Activated CD4-positive, alpha-beta T cell treated with anti-CD3 and anti-CD28 coated beads, Interleukin-2, amount 50 U/mL, for 16 hours (primary cell): Measurements from ENCODE around the gene FOXP1.

Source experiments
- DNase-seq: peaks from one replicate; pipeline ENCODE4 v3.0.0-alpha.2; 2020

The FOXP1 gene

GRCh38 chr3:71502066-71502625 is 81.4 kb downstream of the FOXP1 start:
- no peak for DNase-seq

- DNase-seq, result no peak
These were observed 82.8 kb downstream of the FOXP1 start for GRCh38 chr3:71500696-71501095.

GRCh38 chr3:71499227-71499876 is 84.2 kb downstream of the FOXP1 start:
- no peak for DNase-seq

GRCh38 chr3:71498543-71498942 is 85.0 kb downstream of the FOXP1 start:
- DNase-seq, result no peak

- DNase-seq, result no peak
These were observed 85.5 kb downstream of the FOXP1 start for GRCh38 chr3:71497971-71498444.

- no peak for DNase-seq
These were observed 86.1 kb downstream of the FOXP1 start for GRCh38 chr3:71497367-71497897.

- DNase-seq, result peak; percentile 60
These were observed 87.6 kb downstream of the FOXP1 start for GRCh38 chr3:71495708-71496472.

GRCh38 chr3:71494212-71494611 is 89.3 kb downstream of the FOXP1 start:
- no peak for DNase-seq

- DNase-seq, result peak; percentile 47
These were observed 90.4 kb downstream of the FOXP1 start for GRCh38 chr3:71492974-71493771.

- no peak for DNase-seq
These were observed 91.0 kb downstream of the FOXP1 start for GRCh38 chr3:71492566-71492965.

GRCh38 chr3:71491154-71491752 is 92.3 kb downstream of the FOXP1 start:
- DNase-seq, result no peak

GRCh38 chr3:71490692-71491091 is 92.8 kb downstream of the FOXP1 start:
- no peak for DNase-seq

GRCh38 chr3:71489315-71489761 is 94.2 kb downstream of the FOXP1 start:
- DNase-seq, result no peak

GRCh38 chr3:71488882-71489281 is 94.6 kb downstream of the FOXP1 start:
- DNase-seq, result no peak

GRCh38 chr3:71488391-71488809 is 95.1 kb downstream of the FOXP1 start:
- DNase-seq, result no peak

GRCh38 chr3:71487418-71487817 is 96.1 kb downstream of the FOXP1 start:
- DNase-seq, result no peak

GRCh38 chr3:71486831-71487230 is 96.7 kb downstream of the FOXP1 start:
- peak; percentile 41 for DNase-seq

GRCh38 chr3:71485896-71486295 is 97.6 kb downstream of the FOXP1 start:
- DNase-seq, result no peak

- no peak for DNase-seq
These were observed 99.1 kb downstream of the FOXP1 start for GRCh38 chr3:71484452-71484851.

GRCh38 chr3:71484047-71484446 is 99.5 kb downstream of the FOXP1 start:
- no peak for DNase-seq

GRCh38 chr3:71482771-71483170 is 100.8 kb downstream of the FOXP1 start:
- no peak for DNase-seq

GRCh38 chr3:71478568-71478967 is 105.0 kb downstream of the FOXP1 start:
- peak; percentile 56 for DNase-seq
